Amygdala (tissue), 56 donors: ENCODE measurements around the gene C12orf42.
A peak's percentile ranks its signal among the peaks of the same experiment; 100 is the strongest.
"Not testable (repeated sequence)": the region's sequence is repeated elsewhere in the genome, so short reads cannot be mapped to it uniquely, and the experiment has no call there.

Source experiments
- DNase-seq, 56 donors: peaks; one replicate each; lab custom pipeline; 2025; lab: John Stamatoyannopoulos, UW

Gene C12orf42

GRCh38 chr12:103499571-103499970, 3.8 kb upstream of the C12orf42 start:
- no peak for DNase-seq

GRCh38 chr12:103498990-103499389, 3.2 kb upstream of the C12orf42 start:
- DNase-seq: no peak

- peak in 2 of 56 donors; percentile 5 to 46 for DNase-seq
Observed at GRCh38 chr12:103494734-103495468, 867 bp downstream of the C12orf42 start.

GRCh38 chr12:103494051-103494733, 1.6 kb downstream of the C12orf42 start:
- no peak for DNase-seq

GRCh38 chr12:103493199-103493598, 2.6 kb downstream of the C12orf42 start:
- no peak for DNase-seq

GRCh38 chr12:103482365-103482764, 13.4 kb downstream of the C12orf42 start:
- no peak for DNase-seq

GRCh38 chr12:103475073-103475472, 20.7 kb downstream of the C12orf42 start:
- no peak for DNase-seq

- DNase-seq: no peak
Observed at GRCh38 chr12:103470664-103471063, 25.1 kb downstream of the C12orf42 start.

GRCh38 chr12:103469719-103470118, 26.0 kb downstream of the C12orf42 start:
- no peak for DNase-seq

GRCh38 chr12:103468837-103469236, 26.9 kb downstream of the C12orf42 start:
- DNase-seq: no peak

- no peak for DNase-seq
Observed at GRCh38 chr12:103462675-103463074, 33.1 kb downstream of the C12orf42 start.

- no peak for DNase-seq
Observed at GRCh38 chr12:103457471-103457870, 38.3 kb downstream of the C12orf42 start.

GRCh38 chr12:103456006-103456405, 39.8 kb downstream of the C12orf42 start:
- no peak for DNase-seq

GRCh38 chr12:103455020-103455763, 40.6 kb downstream of the C12orf42 start:
- DNase-seq: no peak

GRCh38 chr12:103444983-103445382, 50.8 kb downstream of the C12orf42 start:
- DNase-seq: no peak

GRCh38 chr12:103442822-103443221, 52.9 kb downstream of the C12orf42 start:
- no peak for DNase-seq

- DNase-seq: no peak
Observed at GRCh38 chr12:103442182-103442555, 53.6 kb downstream of the C12orf42 start.

- no peak for DNase-seq
Observed at GRCh38 chr12:103441437-103442181, 54.2 kb downstream of the C12orf42 start.

- not testable (repeated sequence) for DNase-seq
Observed at GRCh38 chr12:103434165-103435105, 61.3 kb downstream of the C12orf42 start.

GRCh38 chr12:103431950-103432349, 63.8 kb downstream of the C12orf42 start:
- no peak for DNase-seq
